Glutamatergic neuron (in vitro differentiated cells): ENCODE results near the gene LIN7C. TPM values are rescaled to one million over a fixed set of nuclear protein-coding genes. Genes with fewer than 3 reads are reported as not detected.

Experiments
- DNase-seq: peaks from one replicate; pipeline ENCODE4 v3.0.0; 2022
- H3K27ac Mint-ChIP-seq: one replicate; pipeline ENCODE4 v1.8.0; 2020; ENCODE audit warnings: mild to moderate bottlenecking, mixed read lengths, inconsistent platforms; ENCODE audit not compliant: unreplicated experiment
- H3K27me3 Mint-ChIP-seq: one replicate; pipeline ENCODE4 v1.8.0; 2020; ENCODE audit warnings: mild to moderate bottlenecking, moderate library complexity, mixed read lengths, inconsistent platforms; ENCODE audit not compliant: unreplicated experiment
- H3K36me3 Mint-ChIP-seq: one replicate; pipeline ENCODE4 v1.8.0; 2020; ENCODE audit warnings: mild to moderate bottlenecking, mixed read lengths, inconsistent platforms; ENCODE audit not compliant: unreplicated experiment
- H3K4me1 Mint-ChIP-seq: one replicate; pipeline ENCODE4 v1.8.0; 2020; ENCODE audit warnings: mild to moderate bottlenecking, low read depth, mixed read lengths, inconsistent platforms; ENCODE audit not compliant: unreplicated experiment
- H3K4me3 Mint-ChIP-seq: one replicate; pipeline ENCODE4 v1.8.0; 2020; ENCODE audit warnings: mild to moderate bottlenecking, mixed read lengths, inconsistent platforms; ENCODE audit not compliant: unreplicated experiment
- H3K9me3 Mint-ChIP-seq: one replicate; pipeline ENCODE4 v1.8.0; 2020; ENCODE audit warnings: mild to moderate bottlenecking, moderate library complexity, mixed read lengths, inconsistent platforms; ENCODE audit not compliant: unreplicated experiment
- total RNA-seq: library from RNA; stranded (reverse); fragmentation: NEBNext Ultra II Directional; extraction: Animal tissue kit (Norgen Biotek cat#: 25700); gene quantifications from one replicate; pipeline ENCODE4 v1.2.1, GENCODE V29; 2021; ENCODE audit not compliant: unreplicated experiment
- TF ChIP-seq, protein P1 (sequence below): fragments of 200-600 bp; sonication (generic); IDR thresholded peaks from one replicate; pipeline ENCODE4 v1.5.0; 2021; ENCODE audit not compliant: partially characterized antibody, unreplicated experiment

Gene LIN7C
- total RNA-seq, 1 donor from 2014 or later, result 44.7 TPM

DNA sequence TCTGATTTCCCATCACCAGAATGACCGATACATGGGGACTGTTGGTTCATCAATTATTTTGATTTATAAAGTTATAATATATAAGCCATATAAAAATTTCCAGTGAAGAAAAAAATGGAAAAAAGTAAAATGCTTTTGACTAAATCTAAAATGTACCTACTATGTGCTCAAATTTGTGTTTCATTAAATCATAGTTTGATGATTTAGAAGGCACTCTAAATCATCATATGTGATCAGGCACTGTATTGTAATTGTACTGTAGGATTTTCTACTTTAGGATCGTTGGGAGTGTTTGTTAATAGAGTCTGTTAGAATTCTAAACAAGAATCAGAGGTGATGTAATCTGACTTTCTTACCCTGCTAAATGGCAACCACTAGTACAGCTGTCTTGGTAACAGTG, 2.4 kb downstream of the LIN7C start:
- Mint-ChIP-seq H3K9me3 (peaks cover 2% of the 10 kb centered on the region), H3K27me3 (peaks cover 1% of the 10 kb centered on the region), H3K4me3 (peak overlapping the region; percentile 67), H3K4me1 (peaks cover 6% of the 10 kb centered on the region), H3K36me3 (no peaks in the 10 kb centered on the region), H3K27ac (no peak overlapping the region)
- no peak for DNase-seq
- TF ChIP-seq, protein P1, sequence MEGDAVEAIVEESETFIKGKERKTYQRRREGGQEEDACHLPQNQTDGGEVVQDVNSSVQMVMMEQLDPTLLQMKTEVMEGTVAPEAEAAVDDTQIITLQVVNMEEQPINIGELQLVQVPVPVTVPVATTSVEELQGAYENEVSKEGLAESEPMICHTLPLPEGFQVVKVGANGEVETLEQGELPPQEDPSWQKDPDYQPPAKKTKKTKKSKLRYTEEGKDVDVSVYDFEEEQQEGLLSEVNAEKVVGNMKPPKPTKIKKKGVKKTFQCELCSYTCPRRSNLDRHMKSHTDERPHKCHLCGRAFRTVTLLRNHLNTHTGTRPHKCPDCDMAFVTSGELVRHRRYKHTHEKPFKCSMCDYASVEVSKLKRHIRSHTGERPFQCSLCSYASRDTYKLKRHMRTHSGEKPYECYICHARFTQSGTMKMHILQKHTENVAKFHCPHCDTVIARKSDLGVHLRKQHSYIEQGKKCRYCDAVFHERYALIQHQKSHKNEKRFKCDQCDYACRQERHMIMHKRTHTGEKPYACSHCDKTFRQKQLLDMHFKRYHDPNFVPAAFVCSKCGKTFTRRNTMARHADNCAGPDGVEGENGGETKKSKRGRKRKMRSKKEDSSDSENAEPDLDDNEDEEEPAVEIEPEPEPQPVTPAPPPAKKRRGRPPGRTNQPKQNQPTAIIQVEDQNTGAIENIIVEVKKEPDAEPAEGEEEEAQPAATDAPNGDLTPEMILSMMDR, result no peak

DNA sequence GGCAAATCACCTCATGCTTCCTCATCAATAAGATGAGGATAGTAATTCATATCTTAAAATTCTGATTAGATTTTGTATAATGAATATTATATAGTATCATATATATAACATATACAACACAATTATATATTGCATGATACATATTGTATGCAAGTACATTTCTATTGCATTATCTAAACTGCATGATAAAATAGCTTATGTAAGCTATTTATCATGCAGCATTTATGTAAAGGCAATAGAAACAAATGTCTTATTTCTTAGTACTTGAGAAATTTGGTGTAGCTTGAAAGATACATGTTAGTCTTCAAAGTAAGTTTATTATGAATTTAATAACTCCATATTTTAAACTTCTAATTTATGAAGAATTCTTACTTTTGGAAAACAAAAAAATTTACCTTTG, 5.5 kb downstream of the LIN7C start:
- no peak for DNase-seq
- TF ChIP-seq, protein P1, result no peak
- Mint-ChIP-seq H3K4me1 (peaks cover 3% of the 10 kb centered on the region), H3K27me3 (no peaks in the 10 kb centered on the region), H3K4me3 (no peak overlapping the region), H3K27ac (no peak overlapping the region), H3K36me3 (no peaks in the 10 kb centered on the region), H3K9me3 (no peaks in the 10 kb centered on the region)

DNA sequence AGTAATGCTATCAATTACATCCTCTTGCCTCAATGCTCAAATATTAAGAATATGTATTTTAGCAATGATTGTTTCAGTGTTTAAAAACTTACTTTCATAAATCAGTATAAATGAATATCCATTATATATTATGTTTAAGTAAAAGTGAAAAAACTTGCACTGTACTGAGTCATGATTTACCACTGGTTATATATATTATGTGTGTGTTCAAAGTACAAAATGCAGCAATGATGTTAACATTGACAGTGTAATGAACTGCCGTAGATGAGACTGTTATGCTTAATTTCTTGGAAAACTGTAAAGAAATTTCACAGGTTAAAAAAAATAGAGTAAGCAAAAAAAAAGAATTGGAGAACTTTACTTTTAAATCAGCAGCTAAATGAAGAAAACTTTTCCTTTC, 8.7 kb downstream of the LIN7C start:
- DNase-seq, result no peak
- Mint-ChIP-seq H3K9me3 (no peaks in the 10 kb centered on the region), H3K4me3 (no peak overlapping the region), H3K36me3 (no peaks in the 10 kb centered on the region), H3K4me1 (no peaks in the 10 kb centered on the region), H3K27ac (no peak overlapping the region), H3K27me3 (no peaks in the 10 kb centered on the region)
- TF ChIP-seq, protein P1, result no peak

DNA sequence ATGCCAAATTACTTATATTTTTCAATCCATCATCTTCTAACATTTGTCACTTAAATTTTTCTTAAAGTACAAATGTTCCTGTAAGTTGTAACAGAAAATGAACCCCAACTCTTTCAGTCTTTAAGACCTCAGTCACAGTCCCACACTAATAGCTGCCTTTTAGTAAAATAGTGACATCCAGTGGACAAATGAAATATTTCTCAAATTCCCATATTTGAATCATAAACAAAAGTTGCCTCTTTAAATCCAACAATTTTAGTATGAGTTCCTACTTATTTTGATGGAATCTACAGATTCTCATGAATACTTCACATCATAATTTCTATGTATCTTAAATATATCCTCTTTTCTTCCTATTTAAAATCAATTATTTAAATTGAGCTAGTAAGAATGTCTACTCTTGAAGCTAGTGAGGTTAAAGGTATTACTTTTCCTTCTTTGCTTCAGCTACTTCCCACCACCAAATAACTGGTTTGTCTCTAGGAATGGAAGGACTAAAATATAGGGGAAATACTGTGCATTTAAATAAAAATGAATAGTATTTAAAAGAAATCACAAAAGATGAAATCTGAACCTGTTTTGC, 9.2 kb downstream of the LIN7C start:
- no peak overlapping the region for H3K27ac Mint-ChIP-seq

DNA sequence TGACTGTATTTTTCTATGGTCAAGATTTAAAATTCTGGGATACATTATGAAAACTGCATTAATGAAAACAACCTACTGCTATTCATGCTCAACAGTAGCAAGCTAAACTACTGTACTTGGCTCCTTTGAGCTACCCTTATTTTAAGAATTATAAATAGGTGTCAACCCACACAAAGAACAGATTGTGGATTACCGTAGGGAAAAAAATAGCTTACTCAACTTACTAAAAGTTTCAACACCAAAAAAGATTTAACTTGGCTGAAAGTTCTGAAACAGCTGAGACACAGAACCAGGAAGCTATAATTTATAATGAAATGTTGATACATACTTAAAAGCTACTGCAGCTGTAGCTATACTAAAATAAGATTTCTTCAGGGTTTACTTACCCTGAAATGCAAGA, 10.1 kb downstream of the LIN7C start:
- H3K27me3 Mint-ChIP-seq, result no peaks in the 10 kb centered on the region
- no peak for DNase-seq
- H3K4me3 Mint-ChIP-seq, result no peak overlapping the region
- TF ChIP-seq, protein P1, result no peak
- H3K4me1 Mint-ChIP-seq, result no peaks in the 10 kb centered on the region
- H3K36me3 Mint-ChIP-seq, result peaks cover 1% of the 10 kb centered on the region
- no peaks in the 10 kb centered on the region for H3K9me3 Mint-ChIP-seq
- no peak overlapping the region for H3K27ac Mint-ChIP-seq

More for the DNA sequence above, 9.2 kb downstream of the LIN7C start:
- H3K9me3 Mint-ChIP-seq, result no peaks in the 10 kb centered on the region
- no peaks in the 10 kb centered on the region for H3K36me3 Mint-ChIP-seq
- no peaks in the 10 kb centered on the region for H3K4me1 Mint-ChIP-seq
- no peaks in the 10 kb centered on the region for H3K27me3 Mint-ChIP-seq
- no peak for DNase-seq
- H3K4me3 Mint-ChIP-seq, result no peak overlapping the region
- TF ChIP-seq, protein P1, result peak; percentile 46
